GM19043 (cell line): Measurements from ENCODE around the gene GDF2.

Experiments
- ATAC-seq: cut with Tn5 transposase; IDR thresholded peaks from one replicate; pipeline ENCODE4 v1.9.1; 2021; ENCODE audit warnings: low read depth; ENCODE audit not compliant: unreplicated experiment

The GDF2 gene

GRCh38 chr10:47331491-47331890 is 9.2 kb downstream of the GDF2 start:
- no peak for ATAC-seq

- ATAC-seq, result no peak
Observed at GRCh38 chr10:47331954-47332353, 9.7 kb downstream of the GDF2 start.

DNA sequence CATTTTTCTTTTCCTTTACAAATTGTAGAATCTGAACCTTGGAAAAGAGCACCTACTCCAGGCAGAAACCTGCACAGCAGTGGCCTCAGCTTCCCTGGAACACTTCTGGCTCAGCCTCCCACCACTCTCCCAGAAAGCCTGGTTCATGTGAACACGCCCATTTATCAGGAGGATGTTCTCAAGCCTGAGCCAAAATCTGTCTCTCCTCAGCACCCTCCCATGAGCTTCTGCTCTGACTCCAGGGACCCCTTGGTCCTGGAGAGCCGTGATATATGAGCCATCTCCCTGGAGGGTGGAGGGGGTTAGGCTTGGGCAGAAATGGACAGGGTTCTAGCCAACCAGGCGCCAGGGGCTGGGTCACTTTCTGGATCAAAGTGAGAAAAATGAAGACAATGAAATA is 10.1 kb downstream of the GDF2 start:
- no peak for ATAC-seq

DNA sequence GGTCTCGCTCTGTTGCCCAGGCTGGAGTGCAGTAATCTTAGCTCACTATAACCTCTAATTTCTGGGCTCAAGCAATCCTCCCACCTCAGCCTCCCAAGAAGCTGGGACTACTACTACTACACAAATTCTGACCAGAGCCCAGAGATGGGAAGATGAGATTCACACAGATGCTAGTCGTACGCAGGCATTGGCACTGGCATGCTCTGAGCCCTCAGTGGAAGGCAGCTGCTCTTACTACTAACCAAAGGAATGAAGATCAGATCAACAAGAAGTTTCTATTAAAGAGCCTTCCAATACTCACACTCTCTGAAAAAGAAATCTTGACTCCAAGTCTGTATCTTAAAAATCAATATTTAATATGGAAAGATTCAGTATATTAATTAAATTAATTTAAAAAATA is 10.7 kb downstream of the GDF2 start:
- no peak for ATAC-seq

DNA sequence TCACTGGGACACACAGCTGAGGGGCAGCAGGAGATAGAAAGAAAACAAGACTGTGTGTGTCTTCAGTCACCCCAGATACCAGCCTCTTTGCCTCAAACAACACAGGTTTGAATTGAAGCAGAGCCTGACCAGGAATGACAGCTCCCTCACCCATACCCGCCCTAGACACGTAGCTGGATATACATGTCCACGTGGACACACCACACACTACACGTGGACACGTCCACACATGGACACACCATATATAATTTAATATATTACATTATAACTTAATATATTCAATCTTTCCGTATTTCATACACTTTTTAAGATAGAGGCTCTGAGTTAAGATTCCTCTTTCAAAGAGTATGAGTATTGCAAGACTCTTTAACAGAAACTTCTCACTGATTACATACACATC is 11.3 kb downstream of the GDF2 start:
- ATAC-seq, result no peak

DNA sequence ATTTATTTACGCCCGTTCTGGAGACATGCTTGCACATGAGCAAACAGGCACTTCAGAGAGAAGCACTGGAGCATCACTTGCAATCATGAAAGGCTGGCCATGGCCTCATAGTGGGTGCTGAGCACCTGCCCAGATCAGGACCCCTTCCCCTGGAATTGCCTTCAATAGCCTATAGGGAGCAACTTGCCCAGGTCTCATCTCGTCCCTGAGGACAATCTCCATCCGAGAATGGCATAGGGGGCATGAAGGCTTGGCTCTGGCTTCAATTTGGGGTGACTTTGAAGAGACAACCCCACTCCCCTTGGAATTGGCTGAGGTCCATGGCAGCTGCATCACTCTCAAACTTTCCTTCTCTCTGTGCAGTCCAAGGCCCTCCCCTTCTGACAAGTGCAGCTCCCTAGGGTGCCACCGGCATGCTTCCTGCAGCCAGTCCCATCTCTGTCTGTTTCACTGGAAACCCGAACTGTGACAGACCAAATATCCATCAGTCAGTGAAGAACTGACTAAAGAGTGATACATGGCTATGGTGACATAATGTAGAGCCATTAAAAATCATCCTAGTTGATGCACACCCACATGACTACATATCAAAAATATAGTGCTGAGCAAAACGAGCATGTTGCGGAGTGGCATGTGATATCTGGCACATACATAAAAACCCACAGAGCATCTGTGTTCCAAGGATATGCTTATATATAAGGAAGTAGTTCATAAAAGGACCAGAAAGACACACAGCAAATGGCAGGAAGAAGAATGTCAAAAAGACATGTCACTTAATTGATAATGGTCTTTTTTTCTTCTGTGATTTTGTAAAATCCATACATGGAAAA is 12.4 kb downstream of the GDF2 start:
- no peak for ATAC-seq

- no peak for ATAC-seq
Observed at GRCh38 chr10:47335906-47336305, 13.7 kb downstream of the GDF2 start.

DNA sequence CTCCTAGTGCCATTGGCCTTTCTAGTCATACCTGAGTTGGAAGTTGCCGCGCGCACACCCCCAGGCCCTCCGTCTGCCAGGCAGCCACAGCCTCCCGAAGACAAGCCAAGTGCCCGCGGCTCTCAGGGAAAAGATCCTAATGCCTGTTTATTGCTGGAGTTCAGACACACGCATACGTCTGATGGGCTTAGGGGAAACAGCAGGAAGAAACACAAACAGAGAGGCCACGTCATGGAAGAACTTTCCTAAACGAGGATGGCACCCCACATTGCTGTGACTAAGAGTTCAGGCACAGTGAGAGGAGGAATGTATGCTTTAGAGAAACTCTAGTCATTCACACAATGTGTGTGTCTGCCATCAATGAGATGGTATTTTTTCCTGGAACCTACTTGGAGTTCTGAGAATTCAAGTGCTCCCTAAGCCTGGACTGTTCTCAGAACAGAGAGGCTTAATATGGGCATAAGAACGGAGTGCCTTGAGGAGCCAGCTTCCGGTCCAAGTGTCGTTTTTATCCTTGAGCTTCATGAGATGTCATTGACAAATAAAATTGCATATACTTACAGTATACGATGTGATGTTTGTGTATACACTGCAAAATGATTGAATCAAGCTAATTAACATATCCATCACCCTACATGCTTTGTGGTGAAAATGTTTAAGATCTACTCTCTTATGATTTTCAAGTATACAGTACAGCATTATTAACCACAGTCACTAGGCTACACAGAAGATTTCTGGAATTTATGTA is 14.3 kb downstream of the GDF2 start:
- ATAC-seq, result no peak

DNA sequence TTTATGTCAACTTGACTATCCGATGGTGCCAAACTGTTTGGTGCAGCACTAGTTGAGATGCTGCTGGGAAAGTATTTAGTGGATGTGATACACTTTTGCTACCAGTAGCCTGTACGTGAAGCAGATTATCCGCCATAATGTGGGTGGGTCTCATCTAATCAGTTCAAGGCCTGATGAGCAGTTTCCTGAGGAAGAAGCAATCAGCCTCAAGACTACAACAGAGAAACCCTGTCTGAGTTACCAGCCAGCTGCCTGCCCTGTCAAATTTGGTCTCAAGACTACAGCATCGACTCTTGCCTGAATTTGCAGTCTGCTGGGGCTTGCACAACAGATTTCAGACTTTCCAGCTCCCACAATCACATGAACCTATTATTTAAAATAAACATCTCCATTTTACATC is 15.1 kb downstream of the GDF2 start:
- ATAC-seq, result no peak

DNA sequence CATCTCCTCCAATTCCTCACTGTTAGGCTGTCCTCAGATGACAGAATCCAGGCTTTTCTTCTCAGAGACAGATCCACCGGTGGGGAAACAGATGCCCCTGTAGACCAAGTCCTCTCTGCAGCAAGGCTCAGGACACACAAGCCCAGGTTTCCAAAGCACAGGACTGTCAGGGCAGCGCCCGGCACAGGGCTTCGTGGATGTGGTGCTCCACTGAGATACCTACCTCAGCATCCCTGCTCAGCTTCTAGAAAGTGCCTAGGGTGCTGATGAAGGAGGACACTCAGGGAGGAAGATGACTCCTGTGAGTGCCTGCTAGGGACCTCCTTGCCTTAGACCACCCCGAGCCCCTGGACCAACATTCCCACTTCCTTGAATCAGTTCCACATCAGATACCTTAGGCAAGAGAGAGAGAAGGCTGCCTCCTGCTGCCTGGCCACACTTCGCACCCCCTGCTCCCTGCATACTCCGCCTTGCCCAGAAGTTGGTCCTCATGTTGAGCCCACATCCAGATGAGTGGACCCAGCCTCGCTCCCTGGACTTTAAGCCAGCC is 17.0 kb downstream of the GDF2 start:
- ATAC-seq, result no peak

GRCh38 chr10:47339759-47340607 is 17.7 kb downstream of the GDF2 start:
- ATAC-seq, result no peak

GRCh38 chr10:47340608-47341170 is 18.4 kb downstream of the GDF2 start:
- ATAC-seq, result no peak

DNA sequence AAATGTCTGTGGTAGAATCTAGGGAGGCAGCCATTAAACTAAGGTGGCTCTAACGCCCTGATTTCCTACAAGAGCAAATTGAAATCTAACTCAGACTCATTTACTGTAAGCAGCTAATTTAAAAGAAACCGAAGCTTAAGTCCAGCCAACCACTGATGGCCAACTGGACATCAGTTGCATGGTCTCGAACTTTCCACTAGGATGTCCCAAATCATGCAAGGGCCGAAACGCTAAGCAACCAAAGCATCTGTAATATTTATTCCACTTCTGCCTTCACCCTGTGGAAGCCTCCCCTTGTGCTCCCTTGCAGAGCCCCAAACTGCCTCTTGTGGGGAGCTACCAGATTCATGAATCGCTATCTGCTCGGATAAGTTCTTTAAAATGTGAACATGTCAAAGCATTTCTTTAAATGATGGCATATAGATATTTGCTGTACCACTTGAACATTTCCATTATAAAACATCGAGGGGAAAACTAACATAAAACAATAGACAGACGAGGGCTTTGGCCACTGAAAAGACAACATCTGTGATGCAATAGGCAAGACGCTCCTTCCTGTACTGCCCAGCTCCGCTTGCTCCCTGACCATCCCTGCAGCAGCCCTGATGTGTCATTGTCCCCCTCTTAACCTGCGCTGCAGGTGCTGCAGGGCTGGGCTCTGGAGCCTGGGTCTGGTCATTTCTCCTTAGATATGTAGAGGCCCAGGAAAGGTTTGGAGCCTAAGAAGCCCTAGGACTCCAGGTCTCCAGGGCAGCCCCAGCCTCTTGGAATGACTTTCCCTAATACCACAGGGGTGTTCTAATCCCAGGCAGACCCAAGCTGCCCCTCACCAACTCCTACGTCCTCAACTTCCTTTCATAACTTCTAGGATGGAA is 23.0 kb downstream of the GDF2 start:
- ATAC-seq, result no peak

GRCh38 chr10:47346581-47347302 is 24.5 kb downstream of the GDF2 start:
- ATAC-seq, result no peak

DNA sequence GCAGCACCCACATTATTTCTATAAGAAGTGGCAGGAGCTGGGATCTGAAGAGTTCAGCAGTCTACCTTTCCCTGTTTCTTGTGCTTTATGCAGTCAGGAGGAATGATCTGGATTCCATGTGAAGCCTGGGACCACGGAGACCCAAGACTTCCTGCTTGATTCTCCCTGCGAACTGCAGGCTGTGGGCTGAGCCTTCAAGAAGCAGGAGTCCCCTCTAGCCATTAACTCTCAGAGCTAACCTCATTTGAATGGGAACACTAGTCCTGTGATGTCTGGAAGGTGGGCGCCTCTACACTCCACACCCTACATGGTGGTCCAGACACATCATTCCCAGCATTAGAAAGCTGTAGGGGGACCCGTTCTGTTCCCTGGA is 25.0 kb downstream of the GDF2 start:
- ATAC-seq, result no peak

DNA sequence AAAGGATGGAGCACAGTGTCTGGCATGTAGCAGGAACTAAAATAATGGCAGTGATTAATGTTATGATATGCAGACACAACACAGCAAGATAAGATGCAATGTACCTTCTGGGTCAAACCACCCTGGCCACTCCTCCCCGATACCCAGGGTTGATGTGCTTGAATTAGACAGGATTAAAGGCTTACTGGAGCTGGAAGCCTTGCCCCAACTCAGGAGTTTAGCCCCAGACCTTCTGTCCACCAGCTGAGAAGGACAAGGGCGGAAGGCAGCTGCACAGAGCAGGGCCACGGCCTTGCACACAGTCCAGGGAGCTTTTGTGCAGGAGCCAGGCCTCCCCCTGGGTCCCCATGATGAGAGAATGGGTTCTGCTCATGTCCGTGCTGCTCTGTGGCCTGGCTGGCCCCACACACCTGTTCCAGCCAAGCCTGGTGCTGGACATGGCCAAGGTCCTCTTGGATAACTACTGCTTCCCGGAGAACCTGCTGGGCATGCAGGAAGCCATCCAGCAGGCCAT is 25.9 kb downstream of the GDF2 start, which contains the start of gene RBP3:
RBP3 (plus strand) TSS at position 226 of the 514 bp plus-strand sequence; CDS start at position 348, 122 bp downstream.
- no peak for ATAC-seq

- ATAC-seq, result no peak
Observed at GRCh38 chr10:47348661-47349470, 26.6 kb downstream of the GDF2 start.

GRCh38 chr10:47349516-47349915 is 27.3 kb downstream of the GDF2 start:
- ATAC-seq, result no peak
